A172 (cell line): Measurements from ENCODE around the gene CKMT2. TPM values are rescaled to one million over a fixed set of nuclear protein-coding genes. Genes with fewer than 3 reads are reported as not detected.
"Not testable (repeated sequence)": the region's sequence is repeated elsewhere in the genome, so short reads cannot be mapped to it uniquely, and the experiment has no call there.

Source experiments
- DNase-seq: peaks from one replicate; pipeline ENCODE4 v3.0.0-alpha.2; 2015; ENCODE audit warnings: low spot score
- total RNA-seq: library from RNA; depleted of rRNA; stranded (reverse); fragments of >200 nt; shearing (Covaris generic); gene quantifications from 2 replicates; pipeline ENCODE4 v1.2.3, GENCODE V29; 2014

CKMT2 gene
- total RNA-seq, 1 experiment from 2014 or later: 4.7 TPM

GRCh38 chr5:81251922-81252321, 18.8 kb downstream of the CKMT2 start:
- no peak for DNase-seq

DNA sequence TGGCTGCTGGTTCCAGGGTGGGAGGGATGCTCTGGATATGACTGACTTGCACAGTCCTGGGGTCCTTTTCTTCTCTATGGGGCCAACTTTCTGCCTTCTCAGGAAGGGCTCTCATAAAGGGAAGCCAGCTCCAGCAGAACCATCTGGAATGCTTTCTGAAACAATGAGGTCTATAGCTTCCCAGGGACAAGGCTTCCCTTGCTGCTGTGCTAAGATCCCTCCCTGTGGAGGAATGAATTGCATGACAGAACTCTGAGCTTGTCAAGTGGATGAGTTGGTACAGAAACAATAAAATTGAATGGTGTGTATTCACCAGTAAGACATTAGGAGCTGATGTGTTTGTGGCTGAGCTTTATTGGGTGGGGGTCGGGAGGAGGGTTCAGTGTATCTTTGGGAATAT, 19.8 kb downstream of the CKMT2 start:
- no peak for DNase-seq

DNA sequence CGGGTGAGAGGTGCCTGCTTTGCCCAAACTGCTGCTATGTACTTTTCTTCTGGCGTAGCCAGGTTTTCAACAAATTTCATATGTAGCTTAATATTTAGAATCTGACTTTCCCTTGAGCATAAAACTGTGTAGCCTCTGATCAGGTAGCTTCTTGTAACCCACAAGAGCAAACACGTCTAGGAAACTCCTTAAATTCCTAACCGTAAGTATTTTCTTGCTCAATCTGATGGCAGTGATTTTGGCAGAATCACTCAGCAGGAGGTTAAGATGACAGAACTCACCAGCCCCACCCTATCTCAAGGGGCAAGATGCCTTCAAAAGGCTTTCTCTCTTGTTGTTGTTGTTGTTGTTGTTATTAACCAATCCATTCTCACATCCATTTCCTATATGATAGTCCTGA, 20.8 kb downstream of the CKMT2 start:
- DNase-seq: no peak

DNA sequence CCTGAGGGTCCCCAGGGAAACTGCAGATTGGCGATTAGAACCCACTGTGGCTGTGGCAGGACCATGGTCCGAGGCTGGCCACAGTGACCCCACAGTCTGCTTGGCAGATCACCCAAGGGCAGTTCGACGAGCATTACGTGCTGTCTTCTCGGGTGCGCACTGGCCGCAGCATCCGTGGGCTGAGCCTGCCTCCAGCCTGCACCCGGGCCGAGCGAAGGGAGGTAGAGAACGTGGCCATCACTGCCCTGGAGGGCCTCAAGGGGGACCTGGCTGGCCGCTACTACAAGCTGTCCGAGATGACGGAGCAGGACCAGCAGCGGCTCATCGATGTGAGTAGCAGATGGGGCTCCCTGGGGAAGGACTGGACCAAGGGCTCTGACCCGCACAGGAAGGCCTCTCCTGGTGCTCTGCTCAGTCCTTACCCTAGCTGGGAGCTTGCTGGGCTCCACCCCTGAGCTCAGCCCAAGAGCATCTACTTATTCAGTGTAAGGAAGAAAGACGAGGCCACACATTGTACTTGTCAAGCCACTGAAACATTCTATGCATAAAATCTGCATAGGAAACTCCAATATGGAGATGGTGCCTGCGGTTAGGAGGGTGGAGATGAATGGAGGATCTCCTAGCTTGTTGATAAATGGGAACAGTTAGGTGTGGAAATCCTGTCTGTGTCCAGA, 21.9 kb downstream of the CKMT2 start:
- DNase-seq: no peak

DNA sequence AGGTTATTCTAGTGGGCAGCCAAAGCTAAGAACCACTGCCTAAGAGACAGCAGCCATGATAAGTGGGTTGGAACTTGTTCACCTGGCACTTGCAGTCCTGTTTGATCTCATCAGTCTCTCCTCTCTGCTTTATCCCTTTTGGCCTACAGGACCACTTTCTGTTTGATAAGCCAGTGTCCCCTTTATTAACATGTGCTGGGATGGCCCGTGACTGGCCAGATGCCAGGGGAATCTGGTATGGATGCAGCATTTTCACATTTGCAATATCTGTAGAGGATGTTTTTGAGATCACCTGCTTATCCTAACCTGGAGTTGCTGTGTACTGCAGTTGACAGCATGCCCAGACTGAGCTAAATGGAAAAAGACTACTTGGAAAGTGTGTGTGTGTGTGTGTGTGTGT, 23.6 kb downstream of the CKMT2 start:
- no peak for DNase-seq

DNA sequence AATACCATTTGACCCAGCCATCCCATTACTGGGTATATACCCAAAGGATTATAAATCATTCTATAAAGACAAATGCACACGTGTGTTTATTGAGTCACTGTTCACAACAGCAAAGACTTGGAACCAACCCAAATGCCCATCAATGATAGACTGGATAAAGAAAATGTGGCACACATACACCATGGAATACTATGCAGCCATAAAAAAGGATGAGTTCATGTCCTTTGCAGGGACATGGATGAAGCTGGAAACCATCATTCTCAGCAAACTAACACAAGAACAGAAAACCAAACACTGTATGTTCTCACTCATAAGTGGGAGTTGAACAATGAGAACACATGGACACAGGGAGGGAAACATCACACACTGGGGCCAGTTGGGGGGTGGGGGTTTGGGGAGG, 29.7 kb downstream of the CKMT2 start:
- not testable (repeated sequence) for DNase-seq

- DNase-seq: no peak
Measured at GRCh38 chr5:81265101-81265500, 32.0 kb downstream of the CKMT2 start.

DNA sequence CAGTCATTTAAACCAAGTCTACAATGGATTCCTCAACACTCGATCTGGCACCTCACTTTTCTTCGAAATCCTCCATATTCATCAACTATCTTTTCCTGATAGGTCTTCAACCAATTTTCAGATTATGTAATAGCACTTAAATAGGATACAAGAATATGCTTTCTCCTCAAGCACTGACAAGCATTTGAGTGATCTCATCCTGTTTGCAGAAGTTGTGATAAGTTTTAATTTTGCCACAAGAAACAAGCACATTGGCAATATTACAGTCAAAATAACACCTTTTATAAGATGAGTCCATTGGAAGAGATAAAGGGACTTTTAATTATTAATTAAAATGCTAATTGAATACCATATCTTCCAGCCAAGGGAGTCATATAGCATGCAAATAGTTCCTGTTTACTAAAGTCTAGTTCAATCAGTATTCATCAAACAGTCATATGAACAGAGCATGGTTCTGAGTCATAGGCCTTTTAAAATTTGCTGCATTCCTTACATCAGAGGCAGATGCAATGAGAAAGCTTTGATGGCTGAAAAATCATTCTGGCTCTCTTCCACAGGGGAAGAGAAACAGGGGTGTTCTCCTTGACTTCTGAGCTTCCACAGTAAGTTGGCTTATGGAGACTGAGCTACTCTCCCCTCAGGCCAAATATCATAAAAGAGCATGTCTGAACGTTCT, 35.5 kb downstream of the CKMT2 start:
- DNase-seq: peak; percentile 84

DNA sequence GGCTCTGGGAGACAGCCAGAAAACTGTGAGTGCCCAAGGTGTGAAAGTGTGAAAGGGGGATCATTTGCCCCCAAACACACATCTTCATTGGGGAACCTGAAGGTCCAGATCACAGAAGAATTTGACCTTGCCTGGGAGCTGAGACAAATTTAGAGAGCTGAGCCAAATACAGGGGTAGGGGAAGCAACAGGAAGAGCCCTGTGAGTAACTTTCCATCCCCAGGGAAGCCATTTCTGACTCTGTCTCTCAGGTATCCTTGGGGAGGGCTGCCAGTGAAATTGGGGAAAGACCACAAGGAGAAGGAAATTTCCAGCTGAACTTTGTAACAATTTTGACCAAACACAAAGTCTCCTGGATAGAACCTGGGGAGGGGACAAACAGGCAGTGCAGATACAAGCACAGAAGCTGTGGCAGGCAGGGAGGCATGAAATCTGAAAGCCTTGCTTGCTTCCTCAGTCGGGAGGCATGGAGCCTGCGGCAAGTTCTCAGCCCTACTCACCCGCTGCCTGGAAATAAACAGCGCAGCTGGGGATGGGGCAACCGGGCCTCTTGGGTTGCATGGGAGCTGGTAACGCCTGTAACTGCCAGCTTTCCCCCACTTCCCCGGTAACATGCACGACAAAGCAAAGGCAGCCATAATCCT, 36.8 kb downstream of the CKMT2 start:
- no peak for DNase-seq

- not testable (repeated sequence) for DNase-seq
Measured at GRCh38 chr5:81270394-81271027, 37.4 kb downstream of the CKMT2 start.

GRCh38 chr5:81283976-81284375, 50.9 kb downstream of the CKMT2 start:
- DNase-seq: no peak

- no peak for DNase-seq
Measured at GRCh38 chr5:81286059-81286617, 53.0 kb downstream of the CKMT2 start.

GRCh38 chr5:81288021-81288433, 54.9 kb downstream of the CKMT2 start:
- DNase-seq: no peak

DNA sequence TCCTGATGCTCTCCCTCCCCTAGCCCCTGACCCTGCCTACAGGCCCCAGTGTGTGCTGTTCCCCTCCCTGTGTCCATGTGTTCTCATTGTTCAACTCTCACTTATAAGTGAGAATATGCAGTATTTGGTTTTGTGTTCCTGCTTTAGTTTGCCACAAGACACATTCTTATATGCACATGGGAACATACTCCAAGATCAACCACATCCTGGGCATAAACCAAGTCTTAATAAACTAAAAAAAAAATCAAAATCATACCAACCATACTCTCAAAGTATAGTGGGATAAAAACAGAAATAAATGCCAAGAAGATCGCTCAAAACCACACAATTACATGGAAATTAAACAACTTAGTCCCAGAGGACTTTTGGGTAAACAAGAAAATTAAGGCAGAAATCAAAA, 57.0 kb downstream of the CKMT2 start:
- DNase-seq: no peak

GRCh38 chr5:81292130-81292529, 59.0 kb downstream of the CKMT2 start:
- no peak for DNase-seq

DNA sequence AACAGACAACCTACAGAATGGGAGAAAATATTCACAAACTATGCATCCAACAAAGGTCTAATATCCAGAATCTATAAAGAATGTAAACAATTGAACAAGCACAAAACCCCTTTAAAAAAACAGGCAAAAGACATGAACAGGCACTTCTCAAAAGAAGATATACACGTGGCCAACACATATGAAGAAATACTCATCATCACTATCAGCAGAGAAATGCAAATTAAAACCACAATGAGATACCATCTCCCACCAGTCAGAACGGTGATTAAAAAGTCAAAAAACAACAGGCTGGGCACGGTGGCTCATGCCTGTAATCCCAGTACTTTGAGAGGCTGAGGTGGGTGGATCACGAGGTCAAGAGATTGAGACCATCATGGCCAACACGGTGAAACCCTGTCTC, 60.9 kb downstream of the CKMT2 start:
- DNase-seq: not testable (repeated sequence)

DNA sequence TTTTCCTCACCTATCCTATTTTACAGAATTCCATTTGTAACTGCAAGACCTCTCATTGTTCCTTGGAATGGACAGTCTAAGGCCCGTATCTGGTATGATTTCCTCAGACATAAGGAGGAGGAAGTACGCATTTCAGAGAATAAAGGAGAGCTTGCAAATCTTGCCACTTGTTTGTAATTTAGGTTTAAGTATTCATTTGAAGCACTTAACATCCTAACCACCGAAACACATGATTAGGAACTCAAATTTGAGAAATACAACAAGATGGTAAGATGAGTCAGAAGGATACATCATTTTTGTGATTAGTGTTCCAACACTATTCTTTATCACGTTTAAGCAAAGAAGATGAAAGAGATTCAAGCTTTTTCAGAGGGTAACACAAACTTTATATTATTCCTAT, 64.4 kb downstream of the CKMT2 start:
- no peak for DNase-seq

- no peak for DNase-seq
Measured at GRCh38 chr5:81300921-81301270, 67.8 kb downstream of the CKMT2 start.

GRCh38 chr5:81301271-81302015, 68.3 kb downstream of the CKMT2 start, which contains the start of gene ZCCHC9:
TSS of gene ZCCHC9 (plus strand) at chr5:81301587. CDS start at chr5:81304758, 3,171 bp downstream.
- peak; percentile 91 for DNase-seq

GRCh38 chr5:81302596-81302995, 69.5 kb downstream of the CKMT2 start:
- no peak for DNase-seq

DNA sequence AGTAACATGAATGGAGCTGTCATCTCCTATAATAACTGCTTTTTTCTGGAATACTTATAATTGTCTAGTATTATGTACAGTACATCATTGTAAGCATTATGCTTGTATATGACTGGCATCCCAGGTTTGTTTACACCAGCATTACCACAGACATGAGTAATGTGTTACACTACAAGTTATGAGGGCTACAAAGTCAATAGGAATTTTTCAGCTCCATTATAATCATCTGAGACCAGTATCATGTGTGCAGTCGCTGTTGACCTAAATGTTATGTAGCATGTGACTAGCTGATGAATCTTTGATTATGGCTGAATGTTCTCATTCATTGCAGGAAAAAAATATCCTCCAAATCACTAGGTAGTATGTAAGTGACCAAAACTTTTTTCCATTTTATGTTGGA, 70.4 kb downstream of the CKMT2 start:
- peak; percentile 34 for DNase-seq

GRCh38 chr5:81305785-81306184, 72.7 kb downstream of the CKMT2 start:
- DNase-seq: no peak
